Choroid plexus epithelial cell (primary cell): ENCODE data around the gene SMYD5.
"Not testable (repeated sequence)": the region's sequence is repeated elsewhere in the genome, so short reads cannot be mapped to it uniquely, and the experiment has no call there.

Experiments
- DNase-seq: peaks from one replicate; pipeline ENCODE4 v3.0.0-alpha.2; 2010; ENCODE audit warnings: low read depth
- H3K4me3 ChIP-seq: 2 replicates; pipeline ENCODE4 v1.5.1; 2011; ENCODE audit warnings: low read depth, mild to moderate bottlenecking, control low read depth, low read length, moderate library complexity
- CTCF ChIP-seq: conservative IDR thresholded peaks from 2 replicates; pipeline ENCODE4 v1.5.1; 2011; ENCODE audit warnings: low read depth, mild to moderate bottlenecking, control low read depth, inconsistent platforms, low read length, moderate library complexity

The SMYD5 gene

GRCh38 chr2:73197579-73197978 lies 16.5 kb upstream of the SMYD5 start:
- no peak overlapping the region for H3K4me3 ChIP-seq
- no peak for DNase-seq
- no peak for TF ChIP-seq CTCF

- not testable (repeated sequence) for H3K4me3 ChIP-seq
- DNase-seq: peak; percentile 31
These were observed 13.8 kb upstream of the SMYD5 start for GRCh38 chr2:73200281-73200680.

GRCh38 chr2:73202156-73203054 lies 11.6 kb upstream of the SMYD5 start, which contains the start of gene NOTO:
Gene NOTO, plus strand, starts transcription at chr2:73202574. Its CDS starts 93 bp downstream, at chr2:73202667.
- no peak for DNase-seq
- no peak within 1 kb of the TSS for H3K4me3 ChIP-seq
- TF ChIP-seq CTCF: no peak

- peak; percentile 27 for DNase-seq
- no peak overlapping the region for H3K4me3 ChIP-seq
- TF ChIP-seq CTCF: no peak
These were observed 10.9 kb upstream of the SMYD5 start for GRCh38 chr2:73203055-73203681.

GRCh38 chr2:73205611-73206010 lies 8.4 kb upstream of the SMYD5 start:
- TF ChIP-seq CTCF: no peak
- no peak overlapping the region for H3K4me3 ChIP-seq
- DNase-seq: no peak

GRCh38 chr2:73208258-73208657 lies 5.8 kb upstream of the SMYD5 start:
- no peak overlapping the region for H3K4me3 ChIP-seq
- TF ChIP-seq CTCF: no peak
- no peak for DNase-seq

GRCh38 chr2:73210019-73210418 lies 4.0 kb upstream of the SMYD5 start:
- H3K4me3 ChIP-seq: no peak overlapping the region
- no peak for DNase-seq
- TF ChIP-seq CTCF: no peak
